ENCODE measurements around the gene HUS1B.

DNA sequence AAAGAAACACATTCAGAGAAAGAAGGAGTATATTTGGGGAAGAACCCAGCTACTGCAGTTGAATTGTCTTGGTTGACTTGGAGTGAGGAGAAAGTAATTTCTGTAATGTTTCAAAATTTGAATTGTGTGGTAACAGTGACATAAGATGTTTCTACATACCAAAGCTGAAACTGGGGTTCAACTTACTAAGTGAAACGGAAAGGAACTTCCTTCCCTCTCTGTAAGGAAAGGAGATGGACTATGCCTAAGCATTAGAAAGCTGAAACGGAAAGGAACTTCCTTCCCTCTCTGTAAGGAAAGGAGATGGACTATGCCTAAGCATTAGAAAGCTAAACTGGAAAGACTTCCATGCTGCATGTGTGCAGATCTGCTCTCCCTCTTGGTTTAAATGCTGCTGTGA lies 46.0 kb downstream of the HUS1B start:
- TF ChIP-seq, protein P1, sequence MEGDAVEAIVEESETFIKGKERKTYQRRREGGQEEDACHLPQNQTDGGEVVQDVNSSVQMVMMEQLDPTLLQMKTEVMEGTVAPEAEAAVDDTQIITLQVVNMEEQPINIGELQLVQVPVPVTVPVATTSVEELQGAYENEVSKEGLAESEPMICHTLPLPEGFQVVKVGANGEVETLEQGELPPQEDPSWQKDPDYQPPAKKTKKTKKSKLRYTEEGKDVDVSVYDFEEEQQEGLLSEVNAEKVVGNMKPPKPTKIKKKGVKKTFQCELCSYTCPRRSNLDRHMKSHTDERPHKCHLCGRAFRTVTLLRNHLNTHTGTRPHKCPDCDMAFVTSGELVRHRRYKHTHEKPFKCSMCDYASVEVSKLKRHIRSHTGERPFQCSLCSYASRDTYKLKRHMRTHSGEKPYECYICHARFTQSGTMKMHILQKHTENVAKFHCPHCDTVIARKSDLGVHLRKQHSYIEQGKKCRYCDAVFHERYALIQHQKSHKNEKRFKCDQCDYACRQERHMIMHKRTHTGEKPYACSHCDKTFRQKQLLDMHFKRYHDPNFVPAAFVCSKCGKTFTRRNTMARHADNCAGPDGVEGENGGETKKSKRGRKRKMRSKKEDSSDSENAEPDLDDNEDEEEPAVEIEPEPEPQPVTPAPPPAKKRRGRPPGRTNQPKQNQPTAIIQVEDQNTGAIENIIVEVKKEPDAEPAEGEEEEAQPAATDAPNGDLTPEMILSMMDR (IDR thresholded peaks at IDR 0.05; ENCODE audit: extremely low read depth in 1 of 2, insufficient read depth in 1 of 2, low read depth in 1 of 2, low read length in 2 of 2) = no peak
- TF ChIP-seq POLR2AphosphoS5 (IDR thresholded peaks at IDR 0.05; ENCODE audit: insufficient read depth, low read depth, low read length) (no peak), POLR2A (IDR thresholded peaks at IDR 0.05; ENCODE audit: low read depth, low read length) (no peak), EZH2 (IDR thresholded peaks at IDR 0.05; ENCODE audit: borderline replicate concordance, low read depth, low read length, severe bottlenecking) (no peak), MYC (IDR thresholded peaks at IDR 0.05; ENCODE audit: low read depth, low read length) (no peak), JUN (IDR thresholded peaks at IDR 0.05; ENCODE audit: borderline replicate concordance, insufficient read depth, insufficient read length, low read depth) (no peak), GATA2 (IDR thresholded peaks at IDR 0.05; ENCODE audit: insufficient read depth, insufficient read length, low read depth, low read length) (no peak)
- TF ChIP-seq, protein P2, sequence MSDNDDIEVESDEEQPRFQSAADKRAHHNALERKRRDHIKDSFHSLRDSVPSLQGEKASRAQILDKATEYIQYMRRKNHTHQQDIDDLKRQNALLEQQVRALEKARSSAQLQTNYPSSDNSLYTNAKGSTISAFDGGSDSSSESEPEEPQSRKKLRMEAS (IDR thresholded peaks at IDR 0.05; ENCODE audit: insufficient read depth, insufficient read length) = no peak

Data from endothelial cell of umbilical vein (primary cell).